ENCODE results near the gene SIDT2. TPM values are rescaled to one million over a fixed set of nuclear protein-coding genes. Genes with fewer than 3 reads are reported as not detected.

SIDT2 gene
- total RNA-seq, 4 donors from 2014 or later: 42.6 to 130 (median 74.7) TPM

DNA sequence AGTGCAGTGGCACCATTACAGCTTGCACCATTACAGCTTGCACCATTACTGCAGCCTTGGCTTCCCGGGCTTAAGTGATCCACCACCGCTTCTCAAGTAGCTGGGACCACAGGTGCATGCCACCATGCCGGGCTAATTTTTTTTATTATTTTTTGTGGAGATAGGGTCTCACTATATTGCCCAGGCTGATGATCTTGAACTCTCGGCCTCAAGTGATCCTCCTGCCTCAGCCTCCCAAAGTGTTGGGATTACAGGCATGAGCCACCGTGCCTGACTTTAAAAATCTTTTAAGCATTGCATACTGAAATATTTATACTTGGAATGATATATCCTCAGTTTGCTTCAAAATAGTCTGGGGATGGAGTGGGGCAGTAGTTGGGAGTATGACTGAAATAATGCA lies 24.1 kb upstream of the SIDT2 start:
- Histone ChIP-seq H3K4me3 (no peak overlapping the region), H3K27me3 (no peaks in the 10 kb centered on the region), H3K4me1 (peaks cover 12% of the 10 kb centered on the region), H3K27ac (no peak overlapping the region), H3K9me3 (no peaks in the 10 kb centered on the region), H3K36me3 (peaks cover 14% of the 10 kb centered on the region)
- no peak for DNase-seq (ENCODE audit: low spot score in 2 of 2)
- TF ChIP-seq EP300 (IDR thresholded peaks at IDR 0.05) (no peak), CTCF (IDR thresholded peaks at IDR 0.05) (no peak), POLR2AphosphoS5 (IDR thresholded peaks at IDR 0.05) (no peak), POLR2A (IDR thresholded peaks at IDR 0.05) (no peak)
- WGBS: 95% methylated on average over 5 of the region's 5 CpGs

DNA sequence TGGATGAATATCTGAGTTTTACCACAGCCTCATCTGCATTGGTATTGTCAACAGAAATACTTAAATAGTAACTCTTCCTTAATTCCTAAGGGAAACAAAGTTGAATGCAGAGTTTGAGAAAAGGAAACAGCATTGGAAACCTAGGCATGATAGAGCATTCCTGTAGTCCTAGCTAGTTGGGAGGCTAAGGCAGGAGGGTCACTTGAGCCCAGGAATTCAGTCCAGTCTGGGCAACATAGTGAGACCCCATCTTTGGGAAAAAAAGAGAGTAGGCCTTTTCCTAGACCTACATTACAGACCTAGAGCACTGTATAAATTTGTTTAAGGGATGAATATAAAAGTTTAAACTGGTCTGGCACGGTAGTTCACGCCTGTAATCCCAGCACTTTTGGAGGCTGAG lies 21.0 kb upstream of the SIDT2 start:
- no peaks in the 10 kb centered on the region for H3K27me3 ChIP-seq
- TF ChIP-seq POLR2AphosphoS5 (IDR thresholded peaks at IDR 0.05) (no peak), POLR2A (IDR thresholded peaks at IDR 0.05) (no peak), CTCF (IDR thresholded peaks at IDR 0.05) (no peak), EP300 (IDR thresholded peaks at IDR 0.05) (no peak)
- no peaks in the 10 kb centered on the region for H3K4me1 ChIP-seq
- peaks cover 43% of the 10 kb centered on the region for H3K36me3 ChIP-seq
- DNase-seq (ENCODE audit: low spot score in 2 of 2): no peak
- H3K4me3 ChIP-seq: no peak overlapping the region
- WGBS: 88% methylated on average over 2 of the region's 2 CpGs
- H3K27ac ChIP-seq: no peak overlapping the region
- H3K9me3 ChIP-seq: no peaks in the 10 kb centered on the region

DNA sequence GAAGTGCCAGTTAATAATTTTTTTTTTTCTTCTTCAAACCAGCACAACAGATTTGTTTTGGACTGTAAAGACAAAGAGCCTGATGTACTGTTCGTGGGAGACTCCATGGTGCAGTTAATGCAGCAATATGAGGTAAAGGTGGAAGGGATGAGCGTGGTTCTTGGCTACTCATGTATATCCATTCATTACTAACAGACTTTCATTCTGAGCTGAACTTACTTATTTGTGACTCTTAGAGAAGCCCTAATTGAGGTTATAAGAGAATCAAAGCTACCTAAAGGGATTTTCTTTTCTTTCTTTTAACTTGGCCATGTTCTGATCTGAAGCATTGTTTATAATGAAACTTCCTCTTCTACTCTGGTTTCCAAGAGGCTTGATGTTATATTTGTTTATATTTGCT lies 18.7 kb upstream of the SIDT2 start:
- Histone ChIP-seq H3K9me3 (no peaks in the 10 kb centered on the region), H3K4me1 (no peaks in the 10 kb centered on the region), H3K27ac (no peak overlapping the region), H3K27me3 (no peaks in the 10 kb centered on the region), H3K36me3 (peaks cover 59% of the 10 kb centered on the region), H3K4me3 (no peak overlapping the region)
- no peak for DNase-seq (ENCODE audit: low spot score in 2 of 2)
- no peak for TF ChIP-seq EP300 (IDR thresholded peaks at IDR 0.05)
- TF ChIP-seq CTCF (IDR thresholded peaks at IDR 0.05): no peak
- no peak for TF ChIP-seq POLR2AphosphoS5 (IDR thresholded peaks at IDR 0.05)
- no peak for TF ChIP-seq POLR2A (IDR thresholded peaks at IDR 0.05)
- WGBS: 83% methylated on average over 2 of the region's 2 CpGs

DNA sequence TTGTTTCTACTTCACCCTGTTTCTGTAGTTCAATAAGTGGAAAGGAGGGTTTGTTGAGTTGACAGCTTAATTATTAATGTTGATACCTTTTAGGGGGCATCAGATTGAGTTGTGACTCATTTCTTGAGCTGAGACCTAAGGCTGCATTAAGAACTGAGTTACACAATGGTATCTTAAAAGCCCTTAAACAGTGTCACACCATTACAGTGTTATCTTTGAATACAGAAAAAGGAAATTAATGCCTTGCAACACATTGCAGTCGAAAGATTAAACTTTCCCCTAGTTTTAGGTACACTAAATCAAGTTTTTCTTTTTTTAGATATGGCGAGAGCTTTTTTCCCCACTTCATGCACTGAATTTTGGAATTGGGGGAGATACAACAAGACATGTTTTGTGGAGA lies 17.7 kb upstream of the SIDT2 start:
- no peaks in the 10 kb centered on the region for H3K4me1 ChIP-seq
- peaks cover 68% of the 10 kb centered on the region for H3K36me3 ChIP-seq
- DNase-seq (ENCODE audit: low spot score in 2 of 2): no peak

DNA sequence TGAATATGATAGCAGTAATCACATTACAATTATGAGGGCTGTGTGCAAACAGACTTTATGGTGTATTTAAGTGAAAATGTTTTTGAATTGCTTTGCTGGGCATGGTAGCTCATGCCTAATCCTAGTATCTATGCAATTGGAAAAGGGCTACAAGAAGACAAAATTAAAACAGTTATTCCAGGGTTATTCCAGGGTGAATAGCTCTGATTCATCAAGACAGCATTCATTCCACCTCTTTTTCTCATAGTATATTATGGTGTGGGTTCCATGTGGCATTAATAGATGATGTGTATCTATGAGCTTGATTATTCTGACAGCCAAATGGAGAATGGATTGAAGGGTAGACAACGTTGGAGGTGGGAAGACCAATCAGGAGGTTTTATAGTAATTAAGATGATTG lies 12.1 kb upstream of the SIDT2 start:
- Histone ChIP-seq H3K36me3 (peaks cover 85% of the 10 kb centered on the region), H3K4me1 (peaks cover 7% of the 10 kb centered on the region), H3K9me3 (no peaks in the 10 kb centered on the region), H3K27ac (no peak overlapping the region), H3K27me3 (no peaks in the 10 kb centered on the region), H3K4me3 (no peak overlapping the region)
- no peak for DNase-seq (ENCODE audit: low spot score in 2 of 2)
- 64% methylated on average over 1 of the region's 1 CpG for WGBS
- no peak for TF ChIP-seq CTCF (IDR thresholded peaks at IDR 0.05)
- TF ChIP-seq POLR2A (IDR thresholded peaks at IDR 0.05): no peak
- TF ChIP-seq EP300 (IDR thresholded peaks at IDR 0.05): no peak
- TF ChIP-seq POLR2AphosphoS5 (IDR thresholded peaks at IDR 0.05): no peak

More for the DNA sequence above, 17.7 kb upstream of the SIDT2 start:
- H3K9me3 ChIP-seq: no peaks in the 10 kb centered on the region
- 79% methylated on average over 2 of the region's 2 CpGs for WGBS
- TF ChIP-seq CTCF (IDR thresholded peaks at IDR 0.05): no peak
- no peak for TF ChIP-seq POLR2A (IDR thresholded peaks at IDR 0.05)
- no peak for TF ChIP-seq POLR2AphosphoS5 (IDR thresholded peaks at IDR 0.05)
- TF ChIP-seq EP300 (IDR thresholded peaks at IDR 0.05): no peak
- H3K4me3 ChIP-seq: no peak overlapping the region
- no peak overlapping the region for H3K27ac ChIP-seq
- H3K27me3 ChIP-seq: no peaks in the 10 kb centered on the region
